Keratinocyte (primary cell): ENCODE data around the gene LRIT2. TPM values are rescaled to one million over a fixed set of nuclear protein-coding genes. Genes with fewer than 3 reads are reported as not detected.

Experiments
- DNase-seq: peaks from one replicate; pipeline ENCODE4 v3.0.0-alpha.2; 2011; ENCODE audit warnings: low read depth, missing footprints, low spot score
- FAIRE-seq: peaks from 2 replicates; lab custom pipeline; 2011; peaks lifted over from hg19 to GRCh38; lab: Jason Lieb, UNC
- H2AFZ ChIP-seq: 2 replicates; pipeline ENCODE4 v1.6.0; 2012; ENCODE audit warnings: low read length, control low read depth, inconsistent platforms; ENCODE audit not compliant: control insufficient read depth
- H3K27ac ChIP-seq: 2 replicates; pipeline ENCODE4 v1.5.1; 2011; ENCODE audit warnings: low read length; ENCODE audit not compliant: control insufficient read depth, insufficient read depth
- H3K27me3 ChIP-seq: 3 replicates; pipeline ENCODE4 v1.6.0; 2011; ENCODE audit warnings: low read length; ENCODE audit not compliant: control insufficient read depth, insufficient read depth; ENCODE audit errors: extremely low read depth
- H3K36me3 ChIP-seq, 2 experiments: 2 replicates in 1 of 2; 3 replicates in 1 of 2; pipeline ENCODE4 v1.5.1; 2011; ENCODE audit warnings: low read length in 2 of 2, mild to moderate bottlenecking in 1 of 2; ENCODE audit not compliant: control insufficient read depth in 2 of 2, insufficient read depth in 2 of 2; ENCODE audit errors: extremely low read depth in 1 of 2
- H3K4me1 ChIP-seq: 3 replicates; pipeline ENCODE4 v1.5.1; 2011; ENCODE audit warnings: low read length; ENCODE audit not compliant: control insufficient read depth, insufficient read depth; ENCODE audit errors: extremely low read depth
- H3K4me2 ChIP-seq: 3 replicates; pipeline ENCODE4 v1.6.0; 2011; ENCODE audit warnings: low read depth, low read length; ENCODE audit not compliant: control insufficient read depth, insufficient read depth; ENCODE audit errors: extremely low read depth
- H3K4me3 ChIP-seq, 3 experiments: fragments of 200-600 bp in 1 of 3; sonication (generic) in 1 of 3; 2 replicates in 2 of 3; 3 replicates in 1 of 3; pipeline ENCODE4 v1.5.1; 2011 to 2016; ENCODE audit warnings: low read length in 3 of 3, mild to moderate bottlenecking in 3 of 3, control low read depth in 2 of 3, inconsistent platforms in 1 of 3, low read depth in 1 of 3, mixed read lengths in 1 of 3, mixed run types in 1 of 3, moderate library complexity in 1 of 3; ENCODE audit not compliant: control insufficient read depth in 2 of 3, insufficient read depth in 2 of 3; ENCODE audit errors: extremely low read depth in 1 of 3
- H3K79me2 ChIP-seq: 2 replicates; pipeline ENCODE4 v1.6.0; 2012; ENCODE audit warnings: low read length; ENCODE audit not compliant: control insufficient read depth, insufficient read depth
- H3K9ac ChIP-seq: 3 replicates; pipeline ENCODE4 v1.6.0; 2011; ENCODE audit warnings: low read length; ENCODE audit not compliant: control insufficient read depth, insufficient read depth; ENCODE audit errors: extremely low read depth
- H3K9me1 ChIP-seq: 3 replicates; pipeline ENCODE4 v1.6.0; 2011; ENCODE audit warnings: low read length; ENCODE audit not compliant: control insufficient read depth, insufficient read depth; ENCODE audit errors: extremely low read depth
- H3K9me3 ChIP-seq: 2 replicates; pipeline ENCODE4 v1.5.1; 2012; ENCODE audit warnings: low read depth, low read length; ENCODE audit not compliant: control insufficient read depth
- H4K20me1 ChIP-seq: 3 replicates; pipeline ENCODE4 v1.6.0; 2011; ENCODE audit warnings: low read length; ENCODE audit not compliant: control insufficient read depth, insufficient read depth; ENCODE audit errors: extremely low read depth
- EZH2 ChIP-seq: IDR thresholded peaks from one replicate; pipeline ENCODE4 v1.6.1; 2012; ENCODE audit warnings: inconsistent platforms, mild to moderate bottlenecking, low read length, moderate library complexity
- dilution Hi-C: fragments of 300-500 bp; cut with MboI; formaldehyde crosslinking; loops from one replicate; pipeline ENCODE4 v1.7.0; 2020; ENCODE audit warnings: low sequenced_read_pairs; ENCODE audit not compliant: extremely low pct_ligation_motif_present
- polyA plus RNA-seq, 5 experiments: library from polyadenylated mRNA; depleted of rRNA in 3 of 5; stranded (reverse) in 3 of 5; stranded (forward) in 1 of 5; unstranded in 1 of 5; fragments of >200 nt; gene quantifications; 1 replicate in 1 of 5; 2 replicates in 3 of 5; 3 replicates in 1 of 5; pipeline versions ENCODE4 v1.2.1 to v1.2.3, GENCODE V29; 2011 to 2012; ENCODE audit warnings: missing spikeins in 2 of 5, low read depth in 1 of 5, low replicate concordance in 1 of 5
- TF ChIP-seq, protein P1 (sequence below), 3 experiments: IDR thresholded peaks in 1 of 3; conservative IDR thresholded peaks in 1 of 3; optimal IDR thresholded peaks in 1 of 3; 2 replicates in 2 of 3; 3 replicates in 1 of 3; pipeline versions ENCODE3 to v1.5.1; 2011; ENCODE audit warnings: low read length in 3 of 3, mild to moderate bottlenecking in 3 of 3, moderate library complexity in 2 of 3, control low read depth in 1 of 3, inconsistent platforms in 1 of 3; ENCODE audit not compliant: insufficient read depth in 2 of 3; ENCODE audit errors: extremely low read depth in 1 of 3

LRIT2 gene
- polyA plus RNA-seq, 1 donor (not counting 4 experiments of a cell fraction or from before 2014, with no cell fraction given), result not detected

DNA sequence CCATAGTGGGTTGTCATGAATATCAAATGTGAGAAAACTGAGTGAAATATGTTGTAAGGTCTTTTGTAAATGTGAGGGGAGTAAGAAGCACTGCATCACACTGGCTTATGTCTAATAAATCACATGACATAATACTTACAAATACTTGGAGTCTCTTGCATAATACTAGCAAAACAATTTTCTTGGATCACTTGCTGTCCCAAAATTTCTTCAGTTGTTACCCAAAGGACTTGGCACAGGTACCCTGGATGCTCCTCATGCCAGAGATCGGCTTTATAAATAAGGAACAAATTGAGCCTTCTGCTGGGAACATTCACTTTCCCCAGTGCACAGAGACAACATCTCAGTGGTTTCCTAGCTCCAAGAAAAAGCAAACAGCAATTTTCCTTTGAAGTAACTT, 5.0 kb upstream of the LRIT2 start:
- no peak overlapping the region for H3K27ac ChIP-seq
- dilution Hi-C loops, result no loop called here

DNA sequence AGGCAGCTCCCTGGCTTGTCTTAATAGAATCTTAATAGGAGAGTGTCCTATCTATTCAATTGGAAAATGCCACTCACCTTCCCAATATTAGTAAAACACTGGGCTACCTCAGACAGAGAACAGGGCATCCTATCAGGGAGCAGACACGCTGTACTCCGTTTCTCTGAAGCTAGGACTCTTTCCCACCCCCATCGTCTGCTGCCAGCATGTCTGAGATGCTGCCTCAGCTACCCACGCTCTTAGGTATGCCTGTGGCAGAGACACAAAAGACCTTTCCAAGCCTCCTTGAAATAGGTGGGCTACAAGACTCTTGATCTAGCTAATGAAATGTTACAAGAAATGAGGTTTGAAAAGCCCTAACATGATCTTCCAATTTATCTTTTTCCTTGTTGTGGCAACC, 2.5 kb upstream of the LRIT2 start:
- H3K9ac ChIP-seq, result no peak overlapping the region
- H3K9me1 ChIP-seq, result no peaks in the 10 kb centered on the region
- no peaks in the 10 kb centered on the region for H3K36me3 ChIP-seq
- no peaks in the 10 kb centered on the region for H3K27me3 ChIP-seq
- DNase-seq, result no peak
- dilution Hi-C loops, result no loop called here
- no peak for TF ChIP-seq EZH2
- TF ChIP-seq, protein P1, sequence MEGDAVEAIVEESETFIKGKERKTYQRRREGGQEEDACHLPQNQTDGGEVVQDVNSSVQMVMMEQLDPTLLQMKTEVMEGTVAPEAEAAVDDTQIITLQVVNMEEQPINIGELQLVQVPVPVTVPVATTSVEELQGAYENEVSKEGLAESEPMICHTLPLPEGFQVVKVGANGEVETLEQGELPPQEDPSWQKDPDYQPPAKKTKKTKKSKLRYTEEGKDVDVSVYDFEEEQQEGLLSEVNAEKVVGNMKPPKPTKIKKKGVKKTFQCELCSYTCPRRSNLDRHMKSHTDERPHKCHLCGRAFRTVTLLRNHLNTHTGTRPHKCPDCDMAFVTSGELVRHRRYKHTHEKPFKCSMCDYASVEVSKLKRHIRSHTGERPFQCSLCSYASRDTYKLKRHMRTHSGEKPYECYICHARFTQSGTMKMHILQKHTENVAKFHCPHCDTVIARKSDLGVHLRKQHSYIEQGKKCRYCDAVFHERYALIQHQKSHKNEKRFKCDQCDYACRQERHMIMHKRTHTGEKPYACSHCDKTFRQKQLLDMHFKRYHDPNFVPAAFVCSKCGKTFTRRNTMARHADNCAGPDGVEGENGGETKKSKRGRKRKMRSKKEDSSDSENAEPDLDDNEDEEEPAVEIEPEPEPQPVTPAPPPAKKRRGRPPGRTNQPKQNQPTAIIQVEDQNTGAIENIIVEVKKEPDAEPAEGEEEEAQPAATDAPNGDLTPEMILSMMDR (optimal IDR thresholded peaks at IDR 0.05 in 1 of 3, IDR thresholded peaks at IDR 0.05 in 1 of 3, conservative IDR thresholded peaks at IDR 0.05 in 1 of 3; ENCODE audit: extremely low read depth in 1 of 3, insufficient read depth in 2 of 3, low read length in 3 of 3), result no peak
- H3K27ac ChIP-seq, result no peak overlapping the region
- H3K4me2 ChIP-seq, result no peak overlapping the region
- no peak for FAIRE-seq
- no peaks in the 10 kb centered on the region for H3K9me3 ChIP-seq
- no peak overlapping the region for H2AFZ ChIP-seq
- H3K79me2 ChIP-seq, result no peaks in the 10 kb centered on the region
- no peak overlapping the region for H3K4me3 ChIP-seq
- H4K20me1 ChIP-seq, result no peaks in the 10 kb centered on the region
- no peaks in the 10 kb centered on the region for H3K4me1 ChIP-seq

More for the DNA sequence above, 5.0 kb upstream of the LRIT2 start:
- TF ChIP-seq, protein P1 (optimal IDR thresholded peaks at IDR 0.05 in 1 of 3, IDR thresholded peaks at IDR 0.05 in 1 of 3, conservative IDR thresholded peaks at IDR 0.05 in 1 of 3; ENCODE audit: extremely low read depth in 1 of 3, insufficient read depth in 2 of 3, low read length in 3 of 3), result no peak
- no peak for TF ChIP-seq EZH2
- Histone ChIP-seq H3K79me2 (no peaks in the 10 kb centered on the region), H3K27me3 (no peaks in the 10 kb centered on the region), H3K4me2 (no peak overlapping the region), H3K4me1 (no peaks in the 10 kb centered on the region), H3K36me3 (no peaks in the 10 kb centered on the region), H3K9ac (no peak overlapping the region), H3K4me3 (no peak overlapping the region), H4K20me1 (no peaks in the 10 kb centered on the region), H2AFZ (no peak overlapping the region), H3K9me3 (no peaks in the 10 kb centered on the region), H3K9me1 (no peaks in the 10 kb centered on the region)
- DNase-seq (no peak), FAIRE-seq (no peak)
